K562 (cell line): ENCODE measurements around the gene SGK1. TPM values are rescaled to one million over a fixed set of nuclear protein-coding genes. Genes with fewer than 3 reads are reported as not detected.

Experiments used
- ATAC-seq: fragments of 200-7000 bp; cut with Tn5 transposase; 3 replicates; pipeline ENCODE4 v1.9.1; 2020; ENCODE audit warnings: moderate library complexity
- BruUV-seq: library from RNA; stranded (reverse); fragments of 400-500 nt; replicated peaks from 2 replicates; lab custom pipeline; 2021; lab: Mats Ljungman, UMichigan
- CTCF ChIA-PET: fragments of 300-600 bp; formaldehyde crosslinking; extraction: SDS; loops from one replicate; lab custom pipeline; 2021; ENCODE audit warnings: low intra/inter-chr PET ratio; lab: Yijun Ruan, JAX
- POLR2A ChIA-PET: fragments of 300-600, 350-650 bp; sonication (Branson Sonifier 250); formaldehyde crosslinking; extraction: SDS; loops from one replicate; lab custom pipeline; 2021; ENCODE audit warnings: antibody characterized with exemption, inconsistent platforms; lab: Yijun Ruan, JAX
- DNase-seq, 4 experiments: peaks; one replicate each; pipeline versions ENCODE4 v3.0.0 to v3.0.0-alpha.2; 2011 to 2018; ENCODE audit warnings: low spot score in 3 of 4, mixed read lengths in 3 of 4; ENCODE audit errors: extremely low read depth in 1 of 4
- FAIRE-seq: peaks from 2 replicates; lab custom pipeline; 2011; peaks lifted over from hg19 to GRCh38; lab: Jason Lieb, UNC
- H2AFZ ChIP-seq: 2 replicates; pipeline ENCODE4 v1.6.0; 2011; ENCODE audit warnings: low read depth, low read length, control low read depth, inconsistent platforms
- H3K27ac ChIP-seq: fragments of 200-600 bp; 3 replicates; pipeline ENCODE4 v1.8.0; 2011; ENCODE audit warnings: low read depth, mild to moderate bottlenecking, control low read depth, inconsistent platforms, low read length, moderate library complexity, mixed read lengths; ENCODE audit errors: extremely low read depth
- H3K27me3 ChIP-seq, 2 experiments: fragments of 300-600 bp in 1 of 2; 2 replicates in 1 of 2; 3 replicates in 1 of 2; pipeline versions ENCODE4 v1.6.0 to v1.8.0; 2011; ENCODE audit warnings: inconsistent platforms in 2 of 2, low read length in 2 of 2, mild to moderate bottlenecking in 1 of 2, mixed read lengths in 1 of 2, moderate library complexity in 1 of 2; ENCODE audit not compliant: control insufficient read depth in 2 of 2, insufficient read depth in 2 of 2
- H3K36me3 ChIP-seq: fragments of 300-600 bp; 3 replicates; pipeline ENCODE4 v1.8.0; 2011; ENCODE audit warnings: mild to moderate bottlenecking, low read length, inconsistent platforms; ENCODE audit not compliant: control insufficient read depth, insufficient read depth
- H3K4me1 ChIP-seq, 2 experiments: fragments of 200-600 bp in 1 of 2; replicated peaks in 1 of 2; 2 replicates in 1 of 2; 3 replicates in 1 of 2; pipeline versions ENCODE4 v1.5.1 to v1.8.0; 2011; ENCODE audit warnings: inconsistent platforms in 2 of 2, low read length in 2 of 2, mild to moderate bottlenecking in 1 of 2, mixed read lengths in 1 of 2, moderate library complexity in 1 of 2; ENCODE audit not compliant: control insufficient read depth in 2 of 2, insufficient read depth in 2 of 2
- H3K4me2 ChIP-seq: 2 replicates; pipeline ENCODE4 v1.6.1; 2011; ENCODE audit warnings: low read length, control low read depth, inconsistent platforms, mixed read lengths; ENCODE audit not compliant: insufficient read depth
- H3K4me3 ChIP-seq: fragments of 200-600 bp; sonication (generic), shearing (Covaris generic); 2 replicates; pipeline ENCODE4 v1.5.1; 2016; ENCODE audit warnings: control low read depth, inconsistent platforms
- H3K79me2 ChIP-seq: fragments of 200-600 bp; 3 replicates; pipeline ENCODE4 v1.8.0; 2011; ENCODE audit warnings: low read length, inconsistent platforms; ENCODE audit not compliant: control insufficient read depth, insufficient read depth
- H3K9ac ChIP-seq, 2 experiments: 2 replicates each; pipeline versions ENCODE4 v1.6.0 to v1.6.1; 2011; ENCODE audit warnings: low read depth in 2 of 2, low read length in 2 of 2, control low read depth in 1 of 2, inconsistent platforms in 1 of 2, mild to moderate bottlenecking in 1 of 2, mixed read lengths in 1 of 2; ENCODE audit not compliant: insufficient read depth in 1 of 2
- H3K9me1 ChIP-seq: one replicate; pipeline ENCODE4 v1.6.0; 2011; ENCODE audit warnings: inconsistent platforms, mild to moderate bottlenecking, low read length, moderate library complexity; ENCODE audit not compliant: control insufficient read depth, insufficient read depth
- H3K9me3 ChIP-seq: replicated peaks from 2 replicates; pipeline ENCODE4 v1.5.1; 2011; ENCODE audit warnings: low read depth, low read length, inconsistent platforms; ENCODE audit not compliant: control insufficient read depth, insufficient read depth
- H4K20me1 ChIP-seq: replicated peaks from 2 replicates; pipeline ENCODE4 v1.6.1; 2011; ENCODE audit warnings: low read length, inconsistent platforms, mixed read lengths; ENCODE audit not compliant: control insufficient read depth, insufficient read depth
- DACH1 ChIP-seq: fragments of 450-650 bp; IDR thresholded peaks from 2 replicates; pipeline ENCODE4 v1.6.1; 2018; ENCODE audit not compliant: partially characterized antibody
- ERF ChIP-seq: fragments of 450-650 bp; formaldehyde crosslinking; IDR thresholded peaks from 2 replicates; pipeline ENCODE4 v1.4.0; 2020; ENCODE audit warnings: mild to moderate bottlenecking, mixed read lengths
- FOXJ2 ChIP-seq: fragments of 200-800 bp; sonication (Bioruptor generic); IDR thresholded peaks from 2 replicates; pipeline ENCODE4 v1.6.1; 2016; ENCODE audit warnings: missing genetic modification characterization, missing compliant biosample characterization
- FUS ChIP-seq: fragments of 200-400 bp; formaldehyde crosslinking; optimal IDR thresholded peaks from 2 replicates; pipeline ENCODE3; 2017; ENCODE audit warnings: low read depth, low read length
- IRF9 ChIP-seq: fragments of 450-650 bp; IDR thresholded peaks from 2 replicates; pipeline ENCODE4 v1.6.1; 2016; ENCODE audit warnings: missing biosample characterization, missing genetic modification characterization
- SMAD2 ChIP-seq: fragments of 150-350 bp; IDR thresholded peaks from 2 replicates; pipeline ENCODE4 v1.6.1; 2014; ENCODE audit warnings: low read depth, mild to moderate bottlenecking, low read length
- ZBTB17 ChIP-seq: fragments of 450-650 bp; formaldehyde crosslinking; IDR thresholded peaks from 2 replicates; pipeline ENCODE4 v1.4.0; 2020; ENCODE audit warnings: mild to moderate bottlenecking
- ZNF121 ChIP-seq: sonication (generic); formaldehyde crosslinking; conservative IDR thresholded peaks from 2 replicates; pipeline ENCODE4 v1.8.0; 2022; ENCODE audit warnings: missing genetic modification reagents
- ZNF197 ChIP-seq: fragments of 200-800 bp; sonication (Bioruptor generic); IDR thresholded peaks from 2 replicates; pipeline ENCODE4 v1.6.1; 2016; ENCODE audit warnings: low read depth, missing genetic modification characterization, missing compliant biosample characterization
- ZNF778 ChIP-seq: fragments of 450-650 bp; formaldehyde crosslinking; IDR thresholded peaks from 2 replicates; pipeline ENCODE4 v1.4.0; 2020; ENCODE audit warnings: mild to moderate bottlenecking, moderate library complexity
- WGBS: fragments of 100-300 bp; shearing (Covaris generic); methylation state at CpG from one replicate; pipeline ENCODE4 v1.1.6; 2016; ENCODE audit warnings: low coverage, mixed read lengths; ENCODE audit not compliant: insufficient coverage; ENCODE audit errors: missing lambda C conversion rate; 5-methylcytosine and 5-hydroxymethylcytosine counted together
- in situ Hi-C: fragments of 300-500 bp; cut with MboI; formaldehyde crosslinking; loops from 4 replicates; pipeline ENCODE4 v1.15.0; 2018; ENCODE audit warnings: inconsistent platforms, mixed read lengths
- intact Hi-C: fragments of 100-400 bp; cut with micrococcal nuclease; formaldehyde crosslinking; loops from 2 replicates; pipeline ENCODE4 v1.14.2; 2022
- polyA plus RNA-seq, 8 experiments: library from polyadenylated mRNA; depleted of rRNA in 4 of 8; stranded (reverse) in 5 of 8; unstranded in 3 of 8; fragments of >200 nt; fragmentation: Nextera tagmentation in 2 of 8; fragmentation: Illumina TruSeq in 1 of 8; extraction: Ambion mirVana in 2 of 8; extraction: Trizol in 1 of 8; gene quantifications; 2 replicates each; pipeline versions ENCODE4 v1.2.1 to v1.2.3, GENCODE V29; 2011 to 2014; ENCODE audit warnings: inconsistent platforms in 1 of 8, missing spikeins in 1 of 8
- total RNA-seq, 7 experiments: library from RNA; depleted of rRNA in 6 of 7; stranded (reverse); fragments of >200 nt in 6 of 7; fragmentation: Illumina TruSeq in 2 of 7; extraction: Trizol in 2 of 7; gene quantifications; 2 replicates each; pipeline versions ENCODE4 v1.2.1 to v1.2.3, GENCODE V29; 2011 to 2021; ENCODE audit warnings: low replicate concordance in 1 of 7

SGK1 gene
- total and polyA plus RNA-seq, 9 of the 15 experiments (the other 6 are each of a cell fraction or from before 2014, with no cell fraction given), result 3.5 to 7.2 (median 3.9) TPM

GRCh38 chr6:134164300-134164699 is 153.6 kb downstream of the SGK1 start:
- Histone ChIP-seq H3K36me3 (no peaks in the 10 kb centered on the region), H3K27ac (no peak overlapping the region), H3K4me2 (no peak overlapping the region), H2AFZ (no peak overlapping the region), H3K79me2 (no peaks in the 10 kb centered on the region), H3K4me3 (no peak overlapping the region), H4K20me1 (no peaks in the 10 kb centered on the region), H3K9ac (no peak overlapping the region), H3K4me1 (no peaks in the 10 kb centered on the region), H3K27me3 (no peaks in the 10 kb centered on the region), H3K9me3 (no peaks in the 10 kb centered on the region), H3K9me1 (no peaks in the 10 kb centered on the region)
- WGBS, result 11% methylated on average over 8 of the region's 8 CpGs
- in situ Hi-C loops (loop anchor here (25.0 kb wide), 1 partner anchor 1273 kb away; no protein-coding TSS in a partner anchor), intact Hi-C loops (no loop called here)
- no peak for FAIRE-seq
- no peak for DNase-seq
- BruUV-seq, result no TSS peak
- no peak for ATAC-seq
- TF ChIP-seq ERF (CRISPR knock-in tag), result no peak
- no peak for TF ChIP-seq IRF9
- ChIA-PET CTCF (no interaction called here), POLR2A (no interaction called here)

GRCh38 chr6:134162932-134163331 is 155.0 kb downstream of the SGK1 start:
- ChIA-PET POLR2A (interaction anchor here (0.6 kb wide), 1 partner anchor 511 kb away, joined by 3 read pairs; no protein-coding TSS in a partner anchor), CTCF (no interaction called here)
- no peaks in the 10 kb centered on the region for H3K79me2 ChIP-seq
- no peaks in the 10 kb centered on the region for H3K4me1 ChIP-seq
- no peaks in the 10 kb centered on the region for H3K27me3 ChIP-seq
- no peaks in the 10 kb centered on the region for H3K36me3 ChIP-seq
- 2% methylated on average over 3 of the region's 3 CpGs for WGBS
- no peaks in the 10 kb centered on the region for H4K20me1 ChIP-seq
- H3K4me3 ChIP-seq, result no peak overlapping the region
- no peaks in the 10 kb centered on the region for H3K9me3 ChIP-seq
- no peak overlapping the region for H2AFZ ChIP-seq
- no peak overlapping the region for H3K9ac ChIP-seq
- no TSS peak for BruUV-seq
- DNase-seq, result no peak
- no peak overlapping the region for H3K4me2 ChIP-seq
- H3K27ac ChIP-seq, result no peak overlapping the region
- in situ Hi-C loops, result loop anchor here (25.0 kb wide), 1 partner anchor 1274 kb away; no protein-coding TSS in a partner anchor
- no peak for FAIRE-seq
- no peak for TF ChIP-seq ZBTB17 (CRISPR knock-in tag)
- TF ChIP-seq ZNF121 (CRISPR knock-in tag), result peak; percentile 67
- 0 out of 2 replicates have a peak, but pooled peaks have one; percentile 20 for TF ChIP-seq FOXJ2
- no peak for TF ChIP-seq SMAD2
- TF ChIP-seq ZNF197 (CRISPR knock-in tag), result no peak
- TF ChIP-seq FUS, result no peak
- TF ChIP-seq ZNF778, result no peak
- TF ChIP-seq DACH1, result no peak
- no peaks in the 10 kb centered on the region for H3K9me1 ChIP-seq
- ATAC-seq, result no peak
- intact Hi-C loops, result no loop called here
